ENCODE measurements around the gene PAPOLG. TPM values are rescaled to one million over a fixed set of nuclear protein-coding genes. Genes with fewer than 3 reads are reported as not detected.

PAPOLG gene
- polyA plus RNA-seq, 3 donors, result 4.7 to 8.9 (median 8.0) TPM

- Histone ChIP-seq H3K9ac (ENCODE audit: insufficient read depth, low read length, poor library complexity, severe bottlenecking) (no peak overlapping the region), H3K4me1 (ENCODE audit: control insufficient read depth in 1 of 2, insufficient read depth in 2 of 2, low read length in 2 of 2) (peaks cover 21 to 22% of the 10 kb centered on the region in 2 donors), H3K9me3 (replicated peaks in 1 of 2; ENCODE audit: control insufficient read depth in 1 of 2, insufficient read depth in 1 of 2, low read length in 2 of 2) (no peaks in the 10 kb centered on the region), H4K20me1 (ENCODE audit: insufficient read depth, low read length) (no peaks in the 10 kb centered on the region), H3K4me2 (replicated peaks; ENCODE audit: extremely low read depth, low read length, poor library complexity, severe bottlenecking) (no peak overlapping the region), H3K4me3 (replicated peaks in 1 of 3; ENCODE audit: low read depth in 2 of 3, low read length in 3 of 3) (no peak overlapping the region), H3K27me3 (ENCODE audit: control insufficient read depth in 2 of 2, insufficient read depth in 2 of 2, low read length in 2 of 2) (no peaks in the 10 kb centered on the region), H3K27ac (ENCODE audit: low read depth in 1 of 2, low read length in 2 of 2) (no peak overlapping the region), H3K36me3 (replicated peaks in 1 of 2; ENCODE audit: control insufficient read depth in 1 of 2, insufficient read depth in 2 of 2, low read length in 2 of 2) (no peaks in the 10 kb centered on the region), H2AFZ (ENCODE audit: insufficient read depth, low read depth, low read length, poor library complexity, severe bottlenecking) (no peak overlapping the region), H3K79me2 (ENCODE audit: insufficient read depth, low read length) (no peaks in the 10 kb centered on the region)
- peak overlapping the region in 1 of 7 donors; percentile 59 for H3K27ac Mint-ChIP-seq
- no peaks in the 10 kb centered on the region for H3K36me3 Mint-ChIP-seq
- WGBS (ENCODE audit: insufficient coverage), result 100% methylated on average over 3 of the region's 6 CpGs
- no peak overlapping the region for H3K4me3 Mint-ChIP-seq
- intact Hi-C loops (cut with micrococcal nuclease), result no loop called here
- H3K9me3 Mint-ChIP-seq, result peaks cover 0 to 1% (median 0%) of the 10 kb centered on the region in 7 donors
- peaks cover 0 to 14% (median 0%) of the 10 kb centered on the region in 3 donors for H3K27me3 Mint-ChIP-seq (ENCODE audit: low read depth in 3 of 3)
- H3K4me1 Mint-ChIP-seq, result peaks cover 29% of the 10 kb centered on the region
- no peak for TF ChIP-seq CTCF (IDR thresholded peaks at IDR 0.05)
- DNase-seq, result no peak
These were observed 91.8 kb downstream of the PAPOLG start for GRCh38 chr2:60847854-60848253.

Small RNAs within 50 kb of the gene (small RNA-seq; reads per million reads assigned to genes)
- gene RN7SL632P (ENCODE audit: insufficient read length, low read depth), result not detected
- not detected for gene RNU6-612P (ENCODE audit: insufficient read length, low read depth)

Other genes with a start within 250 kb of the PAPOLG start
- gene BCL11A, start 202.6 kb upstream of the PAPOLG start, polyA plus RNA-seq, result 10 to 100 TPM in 2 of 3 donors, 1 to 10 TPM in 1; 8.7 to 15.6 (median 11.1) TPM
- 10 to 100 TPM; 18.3 to 34.3 (median 20.3) TPM for gene REL, start 125.3 kb downstream of the PAPOLG start, polyA plus RNA-seq

All from CD14-positive monocyte (primary cell).